ENCODE data around the gene PCBD2.

Gene PCBD2

DNA sequence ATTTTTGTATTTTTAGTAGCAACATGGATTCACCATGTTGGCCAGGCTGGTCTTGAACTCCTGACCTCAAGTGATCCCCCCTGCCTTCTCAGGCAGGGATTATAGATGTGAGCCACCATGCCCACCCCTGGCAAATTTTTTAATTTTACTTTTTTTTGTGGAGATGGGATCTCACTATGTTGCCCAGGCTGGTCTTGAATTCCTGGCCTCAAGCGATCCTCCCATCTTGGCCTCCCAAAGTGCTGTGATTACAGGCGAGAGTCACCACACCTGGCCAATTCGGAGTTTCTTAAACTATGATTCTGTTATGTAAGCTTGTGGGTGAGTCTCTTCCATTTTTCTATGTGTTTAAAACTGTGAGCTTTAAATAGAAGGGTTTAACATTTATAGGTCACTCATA is 27.6 kb downstream of the PCBD2 start:
- no peak for TF ChIP-seq TAF1 (IDR thresholded peaks at IDR 0.05; ENCODE audit: borderline replicate concordance, insufficient read depth, low read length)
- TF ChIP-seq, protein P1, sequence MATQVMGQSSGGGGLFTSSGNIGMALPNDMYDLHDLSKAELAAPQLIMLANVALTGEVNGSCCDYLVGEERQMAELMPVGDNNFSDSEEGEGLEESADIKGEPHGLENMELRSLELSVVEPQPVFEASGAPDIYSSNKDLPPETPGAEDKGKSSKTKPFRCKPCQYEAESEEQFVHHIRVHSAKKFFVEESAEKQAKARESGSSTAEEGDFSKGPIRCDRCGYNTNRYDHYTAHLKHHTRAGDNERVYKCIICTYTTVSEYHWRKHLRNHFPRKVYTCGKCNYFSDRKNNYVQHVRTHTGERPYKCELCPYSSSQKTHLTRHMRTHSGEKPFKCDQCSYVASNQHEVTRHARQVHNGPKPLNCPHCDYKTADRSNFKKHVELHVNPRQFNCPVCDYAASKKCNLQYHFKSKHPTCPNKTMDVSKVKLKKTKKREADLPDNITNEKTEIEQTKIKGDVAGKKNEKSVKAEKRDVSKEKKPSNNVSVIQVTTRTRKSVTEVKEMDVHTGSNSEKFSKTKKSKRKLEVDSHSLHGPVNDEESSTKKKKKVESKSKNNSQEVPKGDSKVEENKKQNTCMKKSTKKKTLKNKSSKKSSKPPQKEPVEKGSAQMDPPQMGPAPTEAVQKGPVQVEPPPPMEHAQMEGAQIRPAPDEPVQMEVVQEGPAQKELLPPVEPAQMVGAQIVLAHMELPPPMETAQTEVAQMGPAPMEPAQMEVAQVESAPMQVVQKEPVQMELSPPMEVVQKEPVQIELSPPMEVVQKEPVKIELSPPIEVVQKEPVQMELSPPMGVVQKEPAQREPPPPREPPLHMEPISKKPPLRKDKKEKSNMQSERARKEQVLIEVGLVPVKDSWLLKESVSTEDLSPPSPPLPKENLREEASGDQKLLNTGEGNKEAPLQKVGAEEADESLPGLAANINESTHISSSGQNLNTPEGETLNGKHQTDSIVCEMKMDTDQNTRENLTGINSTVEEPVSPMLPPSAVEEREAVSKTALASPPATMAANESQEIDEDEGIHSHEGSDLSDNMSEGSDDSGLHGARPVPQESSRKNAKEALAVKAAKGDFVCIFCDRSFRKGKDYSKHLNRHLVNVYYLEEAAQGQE (IDR thresholded peaks at IDR 0.05; ENCODE audit: insufficient read depth in 1 of 2, low read depth in 2 of 2, low read length in 2 of 2): no peak
- TF ChIP-seq SIN3A (IDR thresholded peaks at IDR 0.05; ENCODE audit: borderline replicate concordance, insufficient read depth, low read length): no peak
- TF ChIP-seq FOXP2 (optimal IDR thresholded peaks at IDR 0.05; ENCODE audit: borderline replicate concordance, extremely low read depth, extremely low read length, insufficient read depth): no peak
- TF ChIP-seq POLR2AphosphoS5 (IDR thresholded peaks at IDR 0.05; ENCODE audit: low read depth, low read length): no peak

DNA sequence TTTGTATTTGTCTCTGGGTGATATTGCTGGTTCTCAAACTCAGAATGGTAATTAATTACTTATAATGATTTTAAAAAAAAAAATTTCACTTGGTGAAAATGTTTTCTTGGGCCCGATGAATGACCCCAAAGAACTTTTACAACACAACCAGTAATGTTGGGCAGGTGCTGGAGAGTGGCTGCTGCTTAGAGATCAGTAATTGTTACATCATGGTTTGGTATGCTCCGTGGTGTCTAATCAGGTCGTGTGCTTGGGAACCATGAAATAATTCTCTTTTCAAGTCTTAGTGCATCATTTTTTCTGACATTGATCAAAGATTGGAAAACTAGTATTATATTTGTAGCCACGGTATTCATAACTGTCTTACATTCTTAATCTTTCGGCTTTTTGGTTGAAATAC is 29.3 kb downstream of the PCBD2 start:
- TF ChIP-seq, protein P1 (IDR thresholded peaks at IDR 0.05; ENCODE audit: insufficient read depth in 1 of 2, low read depth in 2 of 2, low read length in 2 of 2): no peak
- TF ChIP-seq POLR2AphosphoS5 (IDR thresholded peaks at IDR 0.05; ENCODE audit: low read depth, low read length) (no peak), FOXP2 (optimal IDR thresholded peaks at IDR 0.05; ENCODE audit: borderline replicate concordance, extremely low read depth, extremely low read length, insufficient read depth) (no peak), TAF1 (IDR thresholded peaks at IDR 0.05; ENCODE audit: borderline replicate concordance, insufficient read depth, low read length) (no peak), SIN3A (IDR thresholded peaks at IDR 0.05; ENCODE audit: borderline replicate concordance, insufficient read depth, low read length) (no peak)

DNA sequence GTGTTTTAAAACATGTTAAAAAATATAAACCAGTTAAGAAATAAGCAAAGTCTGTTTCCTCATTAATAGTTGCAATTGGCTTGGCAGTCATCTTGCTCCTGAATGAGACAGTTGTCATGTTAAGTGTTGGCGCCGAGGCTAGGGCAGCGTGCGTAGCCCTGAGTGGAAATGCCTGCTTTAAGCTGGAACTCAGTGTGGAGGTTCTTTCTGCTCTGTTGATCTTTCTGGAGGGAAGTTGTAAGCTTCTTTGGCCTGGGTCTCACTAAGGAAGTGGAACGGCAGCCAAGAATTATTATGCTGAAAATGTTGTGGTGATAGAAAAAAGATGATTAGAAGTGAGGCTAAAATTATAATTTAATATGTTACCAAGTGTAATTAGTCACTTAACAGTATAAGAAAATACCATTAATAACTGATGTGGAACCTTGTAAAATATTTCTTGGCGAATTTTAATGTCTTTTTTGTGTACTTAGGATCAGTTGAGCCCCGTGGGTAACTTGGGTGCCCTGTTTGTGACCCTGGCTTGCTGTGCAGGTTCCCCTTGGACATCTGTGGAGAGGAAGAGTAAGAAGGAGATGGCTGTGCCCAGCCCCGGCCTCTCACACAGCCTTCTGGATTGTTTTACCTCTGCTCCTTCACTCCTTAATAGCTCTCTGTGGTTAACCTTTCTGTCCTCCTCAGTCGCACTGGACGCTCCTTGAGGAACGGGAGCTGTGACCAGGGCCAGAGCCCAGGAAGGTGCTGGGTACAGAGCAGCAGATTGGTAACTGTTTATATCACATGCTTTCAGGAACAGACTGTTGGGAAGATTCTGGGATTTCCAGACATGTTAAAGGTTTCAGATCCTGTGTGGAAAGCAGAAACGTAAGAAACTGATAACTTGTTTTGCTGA is 31.0 kb downstream of the PCBD2 start:
- no peak for TF ChIP-seq POLR2AphosphoS5 (IDR thresholded peaks at IDR 0.05; ENCODE audit: low read depth, low read length)
- TF ChIP-seq FOXP2 (optimal IDR thresholded peaks at IDR 0.05; ENCODE audit: borderline replicate concordance, extremely low read depth, extremely low read length, insufficient read depth): no peak
- TF ChIP-seq, protein P1 (IDR thresholded peaks at IDR 0.05; ENCODE audit: insufficient read depth in 1 of 2, low read depth in 2 of 2, low read length in 2 of 2): no peak
- no peak for TF ChIP-seq SIN3A (IDR thresholded peaks at IDR 0.05; ENCODE audit: borderline replicate concordance, insufficient read depth, low read length)
- no peak for TF ChIP-seq TAF1 (IDR thresholded peaks at IDR 0.05; ENCODE audit: borderline replicate concordance, insufficient read depth, low read length)

DNA sequence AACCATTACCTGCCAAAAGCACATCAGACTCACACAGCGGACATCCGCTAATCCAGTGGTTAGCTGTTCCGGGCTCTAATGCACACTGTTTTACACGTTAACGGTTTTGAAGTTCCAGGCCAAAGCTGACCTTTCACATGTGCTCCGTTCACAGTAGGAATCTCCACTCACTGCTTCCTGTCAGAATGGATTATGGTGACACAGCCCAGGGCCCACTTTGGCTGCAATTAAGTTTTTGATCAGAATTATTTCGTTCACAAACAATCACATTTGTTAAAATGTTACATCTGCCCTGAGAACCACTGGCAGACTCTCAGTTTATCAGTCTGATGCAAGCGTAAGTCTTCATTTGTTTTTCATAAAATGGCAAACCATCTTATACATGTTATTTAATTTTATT is 32.6 kb downstream of the PCBD2 start:
- TF ChIP-seq FOXP2 (optimal IDR thresholded peaks at IDR 0.05; ENCODE audit: borderline replicate concordance, extremely low read depth, extremely low read length, insufficient read depth): no peak
- no peak for TF ChIP-seq POLR2AphosphoS5 (IDR thresholded peaks at IDR 0.05; ENCODE audit: low read depth, low read length)
- TF ChIP-seq, protein P1 (IDR thresholded peaks at IDR 0.05; ENCODE audit: insufficient read depth in 1 of 2, low read depth in 2 of 2, low read length in 2 of 2): no peak
- TF ChIP-seq SIN3A (IDR thresholded peaks at IDR 0.05; ENCODE audit: borderline replicate concordance, insufficient read depth, low read length): no peak
- TF ChIP-seq TAF1 (IDR thresholded peaks at IDR 0.05; ENCODE audit: borderline replicate concordance, insufficient read depth, low read length): no peak

All from PFSK-1 (cell line).